Naive thymus-derived CD4-positive, alpha-beta T cell (primary cell): ENCODE measurements around the gene IL19. TPM values are rescaled to one million over a fixed set of nuclear protein-coding genes. Genes with fewer than 3 reads are reported as not detected.
A peak's percentile ranks its signal among the peaks of the same experiment; 100 is the strongest.

ENCODE experiments used
- ATAC-seq: fragments of 150-1000 bp; cut with Tn5 transposase; 2 replicates; pipeline ENCODE4 v1.10.0; 2021; ENCODE audit warnings: mild to moderate bottlenecking, moderate library complexity
- CTCF ChIA-PET: fragments of 350-600 bp; sonication (Branson Sonifier 250); formaldehyde crosslinking; loops from one replicate; lab custom pipeline; 2021; ENCODE audit warnings: antibody characterized with exemption; lab: Charles Lee
- POLR2A ChIA-PET: fragments of 350-600 bp; sonication (Branson Sonifier 250); formaldehyde crosslinking; loops from one replicate; lab custom pipeline; 2021; ENCODE audit warnings: antibody characterized with exemption, inconsistent platforms; lab: Charles Lee
- DNase-seq, 9 donors: peaks; one replicate each; pipeline versions ENCODE4 v3.0.0 to v3.0.0-alpha.2; 2020 to 2022; ENCODE audit warnings: mixed read lengths in 1 of 9
- H3K27ac ChIP-seq: one replicate; pipeline ENCODE4 v1.7.0; 2013; ENCODE audit warnings: mild to moderate bottlenecking, low read depth, low read length, moderate library complexity
- H3K27me3 ChIP-seq, 2 donors: one replicate each; pipeline ENCODE4 v1.7.0; 2013; ENCODE audit warnings: low read length in 2 of 2, mild to moderate bottlenecking in 2 of 2, moderate library complexity in 2 of 2; ENCODE audit not compliant: control insufficient read depth in 2 of 2, insufficient read depth in 2 of 2
- H3K36me3 ChIP-seq, 3 experiments: 1 replicate in 2 of 3; 2 replicates in 1 of 3; pipeline ENCODE4 v1.7.0; 2013; ENCODE audit warnings: low read length in 3 of 3, mild to moderate bottlenecking in 3 of 3, moderate library complexity in 1 of 3; ENCODE audit not compliant: insufficient read depth in 3 of 3, control insufficient read depth in 2 of 3
- H3K4me1 ChIP-seq, 2 donors: one replicate each; pipeline ENCODE4 v1.7.0; 2013; ENCODE audit warnings: low read length in 2 of 2, mild to moderate bottlenecking in 2 of 2, moderate library complexity in 1 of 2; ENCODE audit not compliant: control insufficient read depth in 2 of 2, insufficient read depth in 2 of 2
- H3K4me3 ChIP-seq: 2 replicates; pipeline ENCODE4 v1.7.0; 2013; ENCODE audit warnings: mild to moderate bottlenecking, low read length
- H3K9me3 ChIP-seq, 3 experiments: 1 replicate in 2 of 3; 2 replicates in 1 of 3; pipeline ENCODE4 v1.7.0; 2013; ENCODE audit warnings: low read length in 3 of 3; ENCODE audit not compliant: control insufficient read depth in 2 of 3
- H3K27ac Mint-ChIP-seq, 9 donors: one replicate each; pipeline ENCODE4 v1.8.0; 2020 to 2022; ENCODE audit warnings: mixed read lengths in 9 of 9, mild to moderate bottlenecking in 8 of 9, moderate library complexity in 5 of 9, inconsistent platforms in 2 of 9
- H3K27me3 Mint-ChIP-seq, 5 donors: one replicate each; pipeline ENCODE4 v1.8.0; 2021 to 2022; ENCODE audit warnings: mixed read lengths in 5 of 5, mild to moderate bottlenecking in 1 of 5
- H3K36me3 Mint-ChIP-seq, 5 donors: one replicate each; pipeline ENCODE4 v1.8.0; 2020 to 2022; ENCODE audit warnings: mixed read lengths in 5 of 5, mild to moderate bottlenecking in 3 of 5, inconsistent platforms in 1 of 5
- H3K4me1 Mint-ChIP-seq, 7 donors: one replicate each; pipeline ENCODE4 v1.8.0; 2020 to 2022; ENCODE audit warnings: mixed read lengths in 7 of 7, mild to moderate bottlenecking in 3 of 7, inconsistent platforms in 1 of 7
- H3K4me3 Mint-ChIP-seq, 10 donors: one replicate each; pipeline ENCODE4 v1.8.0; 2020 to 2022; ENCODE audit warnings: mild to moderate bottlenecking in 10 of 10, mixed read lengths in 10 of 10, moderate library complexity in 6 of 10, inconsistent platforms in 2 of 10
- H3K9me3 Mint-ChIP-seq, 11 donors: one replicate each; pipeline ENCODE4 v1.8.0; 2020 to 2022; ENCODE audit warnings: mixed read lengths in 11 of 11, mild to moderate bottlenecking in 4 of 11, inconsistent platforms in 1 of 11, moderate library complexity in 1 of 11
- intact Hi-C, 2 donors: fragments of 100-400 bp; cut with micrococcal nuclease; formaldehyde crosslinking; loops; one replicate each; pipeline ENCODE4 v1.15.1; 2023
- polyA plus RNA-seq, 2 donors: library from polyadenylated mRNA; unstranded; fragments of 300-500 nt; fragmentation: Illumina TruSeq; gene quantifications; one replicate each; pipeline ENCODE4 v1.2.3, GENCODE V29; 2021
- total RNA-seq, 6 experiments: library from RNA in 5 of 6; stranded (reverse) in 5 of 6; gene quantifications; 1 replicate in 5 of 6; 2 replicates in 1 of 6; pipeline ENCODE4 v1.2.3 and lab custom pipeline; 2021 to 2026

IL19 gene
- total and polyA plus RNA-seq, 7 experiments from 2014 or later: not detected

DNA sequence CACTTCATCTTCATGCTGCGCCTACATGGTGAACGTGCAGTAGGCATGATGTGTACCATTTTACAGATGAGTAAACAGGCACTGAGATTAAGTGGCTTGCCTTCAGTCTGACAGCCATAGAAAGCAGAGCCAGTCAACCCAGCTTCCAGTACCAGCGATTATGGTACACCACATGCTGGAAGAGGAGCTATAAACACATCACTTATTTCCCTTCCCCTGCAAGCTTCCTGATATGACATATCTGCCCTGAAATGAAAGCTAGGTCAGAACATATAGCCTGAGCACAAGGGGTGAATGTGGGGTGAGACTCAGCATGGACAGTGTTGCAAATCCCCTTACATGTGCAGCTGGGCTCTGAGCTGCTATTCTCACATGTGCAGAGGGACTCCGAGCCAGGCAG is 61.1 kb downstream of the IL19 start:
- CTCF ChIA-PET: interaction anchor here (0.6 to 2.5 kb wide), 10 partner anchors 15 to 251 kb away, joined by 3 to 7 read pairs (median 4); no protein-coding TSS in a partner anchor

GRCh38 chr1:206832352-206832880 is 61.8 kb downstream of the IL19 start:
- ChIA-PET CTCF (interaction anchor here (1.1 to 2.5 kb wide), 7 partner anchors 15 to 151 kb away, joined by 3 to 7 read pairs (median 5); no protein-coding TSS in a partner anchor), POLR2A (interaction anchor here (0.6 to 2.7 kb wide), 7 partner anchors 10 to 120 kb away, joined by 3 to 11 read pairs (median 3); no protein-coding TSS in a partner anchor)
- Mint-ChIP-seq H3K4me1 (peaks cover 24 to 57% (median 45%) of the 10 kb centered on the region in 7 donors), H3K4me3 (no peak overlapping the region), H3K36me3 (no peaks in the 10 kb centered on the region), H3K9me3 (peaks cover 0 to 1% (median 0%) of the 10 kb centered on the region in 11 donors), H3K27ac (no peak overlapping the region), H3K27me3 (peaks cover 0 to 43% (median 5%) of the 10 kb centered on the region in 5 donors)
- peaks cover 18 to 22% of the 10 kb centered on the region in 2 donors for H3K4me1 ChIP-seq
- no peak overlapping the region for H3K27ac ChIP-seq
- H3K27me3 ChIP-seq: no peaks in the 10 kb centered on the region
- H3K9me3 ChIP-seq: no peaks in the 10 kb centered on the region
- no peak overlapping the region for H3K4me3 ChIP-seq
- intact Hi-C loops: loop anchor here in 1 of 2 donors (2.0 kb wide), 1 partner anchor 14 kb away; no protein-coding TSS in a partner anchor
- ATAC-seq (no peak), DNase-seq (no peak)
- H3K36me3 ChIP-seq: no peaks in the 10 kb centered on the region

More for the DNA sequence above, 61.1 kb downstream of the IL19 start:
- no peak overlapping the region for H3K27ac Mint-ChIP-seq
- H3K4me1 Mint-ChIP-seq: peaks cover 24 to 59% (median 45%) of the 10 kb centered on the region in 7 donors
- DNase-seq (no peak), ATAC-seq (no peak)
- peaks cover 0 to 1% (median 0%) of the 10 kb centered on the region in 11 donors for H3K9me3 Mint-ChIP-seq
- peaks cover 0 to 35% (median 0%) of the 10 kb centered on the region in 5 donors for H3K27me3 Mint-ChIP-seq
- intact Hi-C loops: loop anchor here in 1 of 2 donors (2.0 kb wide), 1 partner anchor 13 kb away; no protein-coding TSS in a partner anchor
- Histone ChIP-seq H3K27me3 (no peaks in the 10 kb centered on the region), H3K9me3 (no peaks in the 10 kb centered on the region), H3K4me3 (no peak overlapping the region), H3K36me3 (no peaks in the 10 kb centered on the region), H3K27ac (no peak overlapping the region), H3K4me1 (peaks cover 18 to 22% of the 10 kb centered on the region in 2 donors)
- H3K36me3 Mint-ChIP-seq: peaks cover 0 to 3% (median 0%) of the 10 kb centered on the region in 5 donors
- H3K4me3 Mint-ChIP-seq: no peak overlapping the region
- POLR2A ChIA-PET: interaction anchor here (0.6 to 2.7 kb wide), 5 partner anchors 10 to 119 kb away, joined by 3 to 11 read pairs (median 4); no protein-coding TSS in a partner anchor

DNA sequence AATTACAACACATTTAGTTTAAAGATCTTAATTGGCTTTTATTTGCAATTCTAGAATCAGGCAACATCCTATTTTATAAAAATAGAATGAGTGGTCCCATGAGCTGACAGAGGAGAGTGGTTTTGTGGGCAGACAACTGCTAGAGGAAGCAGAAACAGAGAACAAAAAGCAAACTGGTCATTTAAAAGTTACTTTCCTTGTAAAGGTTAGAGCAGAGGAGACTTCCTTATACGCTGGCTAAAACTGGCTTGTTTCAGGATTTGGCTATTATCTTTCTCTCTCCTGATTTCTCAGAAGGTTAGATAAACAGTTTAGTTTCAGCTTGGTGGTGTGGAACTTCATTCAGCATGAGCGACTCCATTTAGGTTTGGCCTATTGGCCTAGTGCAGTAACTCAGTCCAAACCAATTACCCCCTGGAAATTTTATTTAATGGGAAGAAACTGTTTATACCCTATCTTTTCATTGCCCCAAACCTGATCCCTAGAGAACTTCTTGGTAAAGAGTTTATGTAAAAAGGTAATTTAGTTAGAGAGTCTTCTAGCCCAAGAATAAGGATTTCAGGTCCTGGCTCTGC is 62.6 kb downstream of the IL19 start:
- peaks cover 24 to 51% (median 39%) of the 10 kb centered on the region in 7 donors for H3K4me1 Mint-ChIP-seq
- Histone ChIP-seq H3K27me3 (no peaks in the 10 kb centered on the region), H3K4me1 (peaks cover 18 to 22% of the 10 kb centered on the region in 2 donors), H3K27ac (no peak overlapping the region), H3K36me3 (no peaks in the 10 kb centered on the region), H3K4me3 (no peak overlapping the region), H3K9me3 (no peaks in the 10 kb centered on the region)
- H3K9me3 Mint-ChIP-seq: peaks cover 0 to 1% (median 0%) of the 10 kb centered on the region in 11 donors
- H3K27me3 Mint-ChIP-seq: peaks cover 0 to 51% (median 5%) of the 10 kb centered on the region in 5 donors
- no peak overlapping the region for H3K27ac Mint-ChIP-seq
- CTCF ChIA-PET: interaction anchor here (0.6 to 2.5 kb wide), 4 partner anchors 22 to 150 kb away, joined by 3 to 7 read pairs (median 4); no protein-coding TSS in a partner anchor
- POLR2A ChIA-PET: interaction anchor here (1.1 to 2.7 kb wide), 3 partner anchors 12 to 22 kb away, joined by 3 to 11 read pairs (median 6); no protein-coding TSS in a partner anchor
- H3K36me3 Mint-ChIP-seq: no peaks in the 10 kb centered on the region
- no peak for ATAC-seq
- intact Hi-C loops: loop anchor here in 1 of 2 donors (2.0 kb wide), 1 partner anchor 14 kb away; no protein-coding TSS in a partner anchor
- no peak overlapping the region for H3K4me3 Mint-ChIP-seq
- DNase-seq: no peak

DNA sequence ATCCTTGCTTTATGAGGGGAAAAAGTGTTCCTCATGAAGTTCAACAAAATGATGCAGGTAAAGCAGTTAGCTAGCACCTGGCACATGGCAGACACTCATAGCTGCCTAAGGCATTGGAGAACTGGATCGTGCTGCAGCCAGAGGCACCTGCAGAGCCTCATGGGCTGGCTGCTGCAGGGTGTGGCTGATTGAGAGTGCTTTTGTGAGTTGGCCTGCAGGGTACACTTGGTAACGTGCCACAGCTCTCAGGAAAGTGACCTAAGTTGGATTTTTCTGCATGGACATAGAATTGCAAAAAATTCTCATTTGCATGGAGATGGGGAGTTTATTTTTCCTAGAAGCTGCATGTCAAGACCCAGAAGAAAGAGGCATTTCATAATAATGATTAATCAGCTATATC is 63.2 kb downstream of the IL19 start:
- Histone ChIP-seq H3K9me3 (no peaks in the 10 kb centered on the region), H3K4me3 (no peak overlapping the region), H3K36me3 (no peaks in the 10 kb centered on the region), H3K27ac (no peak overlapping the region), H3K27me3 (no peaks in the 10 kb centered on the region), H3K4me1 (peaks cover 15 to 20% of the 10 kb centered on the region in 2 donors)
- H3K27me3 Mint-ChIP-seq: peaks cover 0 to 56% (median 5%) of the 10 kb centered on the region in 5 donors
- H3K9me3 Mint-ChIP-seq: peaks cover 0 to 1% (median 0%) of the 10 kb centered on the region in 11 donors
- intact Hi-C loops: loop anchor here in 1 of 2 donors (2.0 kb wide), 1 partner anchor 15 kb away; no protein-coding TSS in a partner anchor
- no peaks in the 10 kb centered on the region for H3K36me3 Mint-ChIP-seq
- H3K4me1 Mint-ChIP-seq: peaks cover 25 to 45% (median 33%) of the 10 kb centered on the region in 7 donors
- H3K4me3 Mint-ChIP-seq: no peak overlapping the region
- no peak overlapping the region for H3K27ac Mint-ChIP-seq
- ATAC-seq (no peak), DNase-seq (no peak)
- ChIA-PET POLR2A (interaction anchor here (0.9 to 2.7 kb wide), 3 partner anchors 12 to 196 kb away, joined by 3 to 11 read pairs (median 4); no protein-coding TSS in a partner anchor), CTCF (interaction anchor here (0.5 kb wide), 1 partner anchor 289 kb away, joined by 3 read pairs; no protein-coding TSS in a partner anchor)

DNA sequence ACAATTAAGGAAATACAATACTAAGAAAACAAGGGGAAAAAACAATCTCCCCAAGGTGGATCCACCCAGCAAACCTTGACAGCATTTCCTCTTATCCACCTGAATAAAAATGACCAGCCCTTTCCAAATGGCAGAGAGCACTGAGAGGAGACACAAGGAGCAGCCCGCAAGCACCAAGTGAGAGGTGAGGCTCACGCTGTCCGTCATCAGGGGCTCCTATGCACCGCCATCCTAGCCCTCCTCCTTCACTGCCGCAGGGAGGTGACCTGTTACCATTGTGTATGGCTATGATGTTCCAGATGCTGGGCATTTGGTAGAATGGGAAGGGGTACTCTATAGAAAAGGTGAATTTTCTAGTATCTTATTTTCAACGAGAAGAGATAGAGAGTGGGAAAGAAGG is 63.6 kb downstream of the IL19 start:
- Mint-ChIP-seq H3K36me3 (no peaks in the 10 kb centered on the region), H3K27me3 (peaks cover 0 to 60% (median 5%) of the 10 kb centered on the region in 5 donors), H3K27ac (peak overlapping the region in 1 of 9 donors; percentile 51), H3K9me3 (peaks cover 0 to 1% (median 0%) of the 10 kb centered on the region in 11 donors), H3K4me1 (peaks cover 21 to 41% (median 29%) of the 10 kb centered on the region in 7 donors), H3K4me3 (no peak overlapping the region)
- intact Hi-C loops: no loop called here
- ChIA-PET CTCF (interaction anchor here (0.5 kb wide), 1 partner anchor 289 kb away, joined by 3 read pairs; no protein-coding TSS in a partner anchor), POLR2A (interaction anchor here (0.9 to 2.7 kb wide), 4 partner anchors 13 to 197 kb away, joined by 3 to 11 read pairs (median 4); no protein-coding TSS in a partner anchor)
- Histone ChIP-seq H3K4me1 (peaks cover 11 to 16% of the 10 kb centered on the region in 2 donors), H3K4me3 (no peak overlapping the region), H3K9me3 (no peaks in the 10 kb centered on the region), H3K36me3 (no peaks in the 10 kb centered on the region), H3K27ac (no peak overlapping the region), H3K27me3 (no peaks in the 10 kb centered on the region)
- no peak for ATAC-seq
- no peak for DNase-seq

GRCh38 chr1:206834711-206835110 is 64.1 kb downstream of the IL19 start:
- no peak overlapping the region for H3K4me3 Mint-ChIP-seq
- H3K27ac ChIP-seq: no peak overlapping the region
- H3K9me3 Mint-ChIP-seq: peaks cover 0 to 1% (median 0%) of the 10 kb centered on the region in 11 donors
- H3K36me3 ChIP-seq: no peaks in the 10 kb centered on the region
- no peaks in the 10 kb centered on the region for H3K27me3 ChIP-seq
- peaks cover 6 to 11% of the 10 kb centered on the region in 2 donors for H3K4me1 ChIP-seq
- peaks cover 16 to 36% (median 24%) of the 10 kb centered on the region in 7 donors for H3K4me1 Mint-ChIP-seq
- peak; percentile 80 for ATAC-seq
- H3K9me3 ChIP-seq: no peaks in the 10 kb centered on the region
- ChIA-PET CTCF (interaction anchor here (0.6 to 1.6 kb wide), 2 partner anchors 100 to 389 kb away, joined by 4 to 8 read pairs; no protein-coding TSS in a partner anchor), POLR2A (interaction anchor here (1.0 to 1.1 kb wide), 2 partner anchors 18 to 90 kb away, joined by 3 to 4 read pairs; no protein-coding TSS in a partner anchor)
- H3K27ac Mint-ChIP-seq: peak overlapping the region in 2 of 9 donors; percentile 51 to 75
- H3K36me3 Mint-ChIP-seq: no peaks in the 10 kb centered on the region
- no peak overlapping the region for H3K4me3 ChIP-seq
- intact Hi-C loops: no loop called here
- peaks cover 0 to 64% (median 6%) of the 10 kb centered on the region in 5 donors for H3K27me3 Mint-ChIP-seq
- no peak for DNase-seq
